CD4-positive, CD25-positive, alpha-beta regulatory T cell (primary cell): Measurements from ENCODE around the gene ICOSLG. TPM values are rescaled to one million over a fixed set of nuclear protein-coding genes. Genes with fewer than 3 reads are reported as not detected.
"Not testable (repeated sequence)": the region's sequence is repeated elsewhere in the genome, so short reads cannot be mapped to it uniquely, and the experiment has no call there.

Experiments
- ATAC-seq, 2 donors: fragments of 150-1000 bp; cut with Tn5 transposase; one replicate each; pipeline ENCODE4 v1.10.0; 2021; ENCODE audit warnings: low read depth in 2 of 2, moderate number of reproducible peaks in 2 of 2, moderate library complexity in 1 of 2
- DNase-seq, 3 donors: peaks; one replicate each; pipeline versions ENCODE4 v3.0.0 to v3.0.0-alpha.2; 2012 to 2022; ENCODE audit warnings: mixed read lengths in 1 of 3
- H3K27ac ChIP-seq: one replicate; pipeline ENCODE4 v1.7.0; 2013; ENCODE audit warnings: mild to moderate bottlenecking, low read length; ENCODE audit not compliant: insufficient read depth, poor library complexity, severe bottlenecking
- H3K27me3 ChIP-seq: one replicate; pipeline ENCODE4 v1.7.0; 2013; ENCODE audit warnings: low read length; ENCODE audit not compliant: control insufficient read depth, insufficient read depth
- H3K36me3 ChIP-seq: one replicate; pipeline ENCODE4 v1.7.0; 2013; ENCODE audit warnings: mild to moderate bottlenecking, low read length, moderate library complexity; ENCODE audit not compliant: control insufficient read depth, insufficient read depth
- H3K4me1 ChIP-seq: 2 replicates; pipeline ENCODE4 v1.7.0; 2013; ENCODE audit warnings: mild to moderate bottlenecking, low read length; ENCODE audit not compliant: insufficient read depth, control insufficient read depth, poor library complexity, severe bottlenecking
- H3K4me3 ChIP-seq: one replicate; pipeline ENCODE4 v1.7.0; 2013; ENCODE audit warnings: low read depth, mild to moderate bottlenecking, low read length, moderate library complexity
- H3K9me3 ChIP-seq, 2 experiments: 1 replicate in 1 of 2; 2 replicates in 1 of 2; pipeline ENCODE4 v1.7.0; 2013; ENCODE audit warnings: low read length in 2 of 2, mild to moderate bottlenecking in 1 of 2, moderate library complexity in 1 of 2; ENCODE audit not compliant: control insufficient read depth in 2 of 2
- H3K27ac Mint-ChIP-seq, 3 donors: one replicate each; pipeline ENCODE4 v1.8.0; 2020 to 2022; ENCODE audit warnings: mild to moderate bottlenecking in 3 of 3, mixed read lengths in 3 of 3, moderate library complexity in 2 of 3
- H3K27me3 Mint-ChIP-seq: one replicate; pipeline ENCODE4 v1.8.0; 2022; ENCODE audit warnings: mild to moderate bottlenecking, mixed read lengths
- H3K36me3 Mint-ChIP-seq: one replicate; pipeline ENCODE4 v1.8.0; 2020; ENCODE audit warnings: mixed read lengths
- H3K4me1 Mint-ChIP-seq, 4 donors: one replicate each; pipeline ENCODE4 v1.8.0; 2020 to 2022; ENCODE audit warnings: mixed read lengths in 4 of 4, mild to moderate bottlenecking in 1 of 4
- H3K4me3 Mint-ChIP-seq, 4 donors: one replicate each; pipeline ENCODE4 v1.8.0; 2020 to 2022; ENCODE audit warnings: mild to moderate bottlenecking in 4 of 4, mixed read lengths in 4 of 4, moderate library complexity in 3 of 4
- H3K9me3 Mint-ChIP-seq, 7 donors: one replicate each; pipeline ENCODE4 v1.8.0; 2020 to 2022; ENCODE audit warnings: mixed read lengths in 7 of 7, mild to moderate bottlenecking in 3 of 7, moderate library complexity in 2 of 7
- polyA plus RNA-seq, 4 donors: library from polyadenylated mRNA; unstranded; fragments of 300-500 nt; fragmentation: Illumina TruSeq; gene quantifications; one replicate each; pipeline ENCODE4 v1.2.3, GENCODE V29; 2021
- total RNA-seq: library from RNA; stranded (reverse); gene quantifications from one replicate; pipeline ENCODE4 v1.2.3, GENCODE V29; 2022

The ICOSLG gene
- total and polyA plus RNA-seq, 5 donors from 2014 or later: 0.49 to 22.6 (median 1.9) TPM

GRCh38 chr21:44194888-44195287, 45.9 kb downstream of the ICOSLG start:
- not testable (repeated sequence) for H3K36me3 ChIP-seq, H3K4me1 Mint-ChIP-seq, H3K27ac ChIP-seq, H3K27me3 ChIP-seq, H3K27me3 Mint-ChIP-seq, ATAC-seq, H3K4me1 ChIP-seq, DNase-seq, H3K36me3 Mint-ChIP-seq, H3K27ac Mint-ChIP-seq, H3K4me3 ChIP-seq, H3K9me3 ChIP-seq, H3K9me3 Mint-ChIP-seq, H3K4me3 Mint-ChIP-seq

- not testable (repeated sequence) for ATAC-seq, H3K27me3 Mint-ChIP-seq
Observed at GRCh38 chr21:44194451-44194850, 46.3 kb downstream of the ICOSLG start.

DNA sequence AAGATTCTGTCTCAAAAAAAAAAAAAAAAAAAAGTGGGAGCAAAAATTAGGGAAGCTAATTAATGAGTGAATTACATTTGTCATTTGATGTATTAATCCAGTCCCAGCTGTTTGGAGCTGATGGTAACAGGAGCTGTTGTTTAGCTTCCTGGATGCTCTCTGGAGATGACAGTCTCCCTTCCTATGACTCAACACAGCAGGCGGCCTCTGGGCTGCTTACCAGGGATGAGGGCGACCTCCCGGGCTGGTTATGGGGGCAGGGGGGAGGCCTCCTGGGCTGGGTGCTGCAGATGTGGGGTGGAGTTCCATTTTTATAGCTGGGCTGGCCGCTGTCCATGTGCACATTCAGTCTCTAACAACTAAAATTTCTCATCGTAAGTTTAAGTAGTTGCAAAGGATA, 47.6 kb downstream of the ICOSLG start:
- not testable (repeated sequence) for H3K36me3 Mint-ChIP-seq, H3K27ac Mint-ChIP-seq, H3K27me3 Mint-ChIP-seq, DNase-seq, H3K9me3 Mint-ChIP-seq, H3K4me3 Mint-ChIP-seq, H3K27ac ChIP-seq, ATAC-seq, H3K4me1 Mint-ChIP-seq, H3K9me3 ChIP-seq, H3K27me3 ChIP-seq, H3K36me3 ChIP-seq, H3K4me3 ChIP-seq, H3K4me1 ChIP-seq

More at GRCh38 chr21:44194451-44194850, 46.3 kb downstream of the ICOSLG start:
- not testable (repeated sequence) for DNase-seq, H3K27ac Mint-ChIP-seq, H3K27ac ChIP-seq, H3K9me3 Mint-ChIP-seq, H3K27me3 ChIP-seq, H3K4me1 ChIP-seq, H3K4me3 Mint-ChIP-seq, H3K36me3 Mint-ChIP-seq, H3K4me1 Mint-ChIP-seq, H3K4me3 ChIP-seq, H3K36me3 ChIP-seq, H3K9me3 ChIP-seq

DNA sequence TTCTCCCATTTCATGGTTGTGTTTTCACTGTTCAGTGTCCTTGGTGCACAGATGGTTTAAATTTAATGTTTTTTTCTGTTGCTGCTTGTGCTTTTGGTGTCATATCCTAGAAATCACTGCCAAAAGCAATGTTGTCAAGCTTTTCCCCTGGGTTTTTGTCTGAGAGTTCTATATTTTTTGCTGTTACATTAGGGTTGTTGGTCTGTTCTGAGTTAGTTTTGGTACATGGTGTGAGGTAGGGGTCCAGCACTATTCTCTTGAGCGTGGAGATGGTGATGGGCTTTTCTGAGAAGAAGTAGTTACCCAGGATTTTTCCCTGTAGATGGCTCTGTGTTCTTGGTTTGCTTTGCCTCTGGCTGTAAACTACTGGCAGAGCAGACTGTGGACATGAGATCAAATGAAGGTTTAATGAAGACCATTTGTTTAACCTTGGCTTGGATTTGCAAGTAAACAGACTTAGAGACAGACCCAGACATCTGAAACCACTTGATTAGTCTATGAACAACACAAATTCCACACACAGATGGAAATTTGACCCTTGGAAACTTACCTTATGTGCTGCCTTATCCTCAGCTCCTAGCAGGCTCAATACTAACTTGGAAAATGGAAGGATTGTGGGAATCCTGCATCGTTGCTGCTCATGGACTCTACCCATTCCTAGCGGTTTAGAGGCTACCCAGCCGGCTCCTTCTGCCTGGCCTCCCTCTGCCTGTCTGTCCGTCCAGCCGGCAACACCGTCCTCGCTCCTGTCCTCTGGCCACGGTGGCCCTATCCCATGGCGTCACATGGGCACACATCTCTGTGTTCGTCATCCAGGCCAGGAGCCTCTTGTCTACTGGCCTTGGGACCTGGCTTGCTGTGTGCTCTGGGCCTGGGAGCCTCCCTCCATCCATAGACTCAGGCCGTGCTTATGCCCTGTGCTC, 50.1 kb downstream of the ICOSLG start:
- H3K27me3 Mint-ChIP-seq, ATAC-seq, H3K27ac Mint-ChIP-seq, H3K9me3 ChIP-seq, H3K27ac ChIP-seq, H3K36me3 Mint-ChIP-seq, H3K4me1 Mint-ChIP-seq, DNase-seq, H3K4me3 Mint-ChIP-seq, H3K4me1 ChIP-seq, H3K4me3 ChIP-seq, H3K36me3 ChIP-seq, H3K27me3 ChIP-seq, H3K9me3 Mint-ChIP-seq: not testable (repeated sequence)

- not testable (repeated sequence) for H3K4me3 Mint-ChIP-seq, H3K4me1 ChIP-seq, H3K4me3 ChIP-seq, H3K27ac Mint-ChIP-seq, H3K27me3 ChIP-seq, H3K27ac ChIP-seq, ATAC-seq, H3K9me3 Mint-ChIP-seq, H3K36me3 Mint-ChIP-seq, H3K4me1 Mint-ChIP-seq, H3K36me3 ChIP-seq, H3K27me3 Mint-ChIP-seq, H3K9me3 ChIP-seq, DNase-seq
Observed at GRCh38 chr21:44184862-44185261, 55.9 kb downstream of the ICOSLG start.

DNA sequence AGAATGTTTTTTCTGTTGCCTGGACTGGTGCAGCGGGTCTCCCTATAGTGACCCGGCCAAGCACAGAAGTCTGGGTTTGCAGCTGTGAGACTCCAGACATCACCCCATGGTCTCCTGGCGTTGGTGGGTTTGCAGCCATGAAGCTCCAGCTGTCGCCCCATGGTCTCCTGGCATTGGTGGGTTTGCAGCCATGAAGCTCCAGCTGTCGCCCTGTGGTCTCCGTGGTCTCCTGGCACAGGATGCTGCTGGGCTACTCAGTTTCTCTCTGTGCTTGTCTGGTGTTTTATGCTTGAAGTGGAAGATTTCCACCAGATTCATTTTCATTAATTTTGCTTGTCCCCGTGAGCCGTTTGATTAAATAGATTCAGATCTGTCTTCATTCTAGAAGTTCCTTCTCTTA, 58.5 kb downstream of the ICOSLG start:
- not testable (repeated sequence) for ATAC-seq, H3K36me3 Mint-ChIP-seq, H3K27ac Mint-ChIP-seq, H3K27me3 ChIP-seq, DNase-seq, H3K27me3 Mint-ChIP-seq, H3K9me3 ChIP-seq, H3K4me3 Mint-ChIP-seq, H3K4me1 Mint-ChIP-seq, H3K4me3 ChIP-seq, H3K4me1 ChIP-seq, H3K27ac ChIP-seq, H3K36me3 ChIP-seq, H3K9me3 Mint-ChIP-seq

- H3K27me3 ChIP-seq, H3K27ac Mint-ChIP-seq, H3K9me3 Mint-ChIP-seq, H3K27me3 Mint-ChIP-seq, H3K4me1 ChIP-seq, H3K36me3 Mint-ChIP-seq, H3K4me3 Mint-ChIP-seq, DNase-seq, H3K9me3 ChIP-seq, H3K27ac ChIP-seq, ATAC-seq, H3K4me3 ChIP-seq, H3K36me3 ChIP-seq, H3K4me1 Mint-ChIP-seq: not testable (repeated sequence)
Observed at GRCh38 chr21:44181506-44181905, 59.2 kb downstream of the ICOSLG start.

GRCh38 chr21:44176127-44176526, 64.6 kb downstream of the ICOSLG start:
- H3K27me3 ChIP-seq, H3K9me3 Mint-ChIP-seq, H3K36me3 ChIP-seq, H3K4me3 ChIP-seq, H3K27ac ChIP-seq, H3K27ac Mint-ChIP-seq, DNase-seq, H3K9me3 ChIP-seq, H3K4me1 Mint-ChIP-seq, H3K36me3 Mint-ChIP-seq, ATAC-seq, H3K27me3 Mint-ChIP-seq, H3K4me3 Mint-ChIP-seq, H3K4me1 ChIP-seq: not testable (repeated sequence)
